GM19463 (cell line): ENCODE measurements around the gene DPY19L3.
A peak's percentile ranks its signal among the peaks of the same experiment; 100 is the strongest.
"Not testable (repeated sequence)": the region's sequence is repeated elsewhere in the genome, so short reads cannot be mapped to it uniquely, and the experiment has no call there.

ENCODE experiments used
- ATAC-seq: cut with Tn5 transposase; IDR thresholded peaks from one replicate; pipeline ENCODE4 v1.9.1; 2021; ENCODE audit warnings: mild to moderate bottlenecking, moderate library complexity; ENCODE audit not compliant: unreplicated experiment

Gene DPY19L3

GRCh38 chr19:32438751-32439150 is 33.2 kb downstream of the DPY19L3 start:
- no peak for ATAC-seq

GRCh38 chr19:32442650-32443049 is 37.1 kb downstream of the DPY19L3 start:
- ATAC-seq = no peak

GRCh38 chr19:32447534-32447933 is 42.0 kb downstream of the DPY19L3 start:
- ATAC-seq = not testable (repeated sequence)

- ATAC-seq = no peak
Measured at GRCh38 chr19:32448026-32448425, 42.5 kb downstream of the DPY19L3 start.

GRCh38 chr19:32450217-32450616 is 44.6 kb downstream of the DPY19L3 start:
- no peak for ATAC-seq

- no peak for ATAC-seq
Measured at GRCh38 chr19:32453736-32454135, 48.2 kb downstream of the DPY19L3 start.

GRCh38 chr19:32456406-32456805 is 50.8 kb downstream of the DPY19L3 start:
- no peak for ATAC-seq

- no peak for ATAC-seq
Measured at GRCh38 chr19:32457571-32458158, 52.1 kb downstream of the DPY19L3 start.

- ATAC-seq = peak; percentile 90
Measured at GRCh38 chr19:32458500-32459123, 53.0 kb downstream of the DPY19L3 start.

GRCh38 chr19:32459204-32459865 is 53.8 kb downstream of the DPY19L3 start:
- no peak for ATAC-seq

GRCh38 chr19:32460476-32460875 is 54.9 kb downstream of the DPY19L3 start:
- ATAC-seq = no peak

GRCh38 chr19:32464279-32464678 is 58.7 kb downstream of the DPY19L3 start:
- ATAC-seq = no peak

GRCh38 chr19:32465176-32465575 is 59.6 kb downstream of the DPY19L3 start:
- ATAC-seq = no peak

- ATAC-seq = no peak
Measured at GRCh38 chr19:32469795-32470194, 64.2 kb downstream of the DPY19L3 start.

- ATAC-seq = no peak
Measured at GRCh38 chr19:32471095-32471494, 65.5 kb downstream of the DPY19L3 start.

- no peak for ATAC-seq
Measured at GRCh38 chr19:32471811-32472210, 66.2 kb downstream of the DPY19L3 start.

GRCh38 chr19:32475141-32476031 is 69.8 kb downstream of the DPY19L3 start:
- no peak for ATAC-seq

- ATAC-seq = no peak
Measured at GRCh38 chr19:32476032-32476350, 70.4 kb downstream of the DPY19L3 start.

- no peak for ATAC-seq
Measured at GRCh38 chr19:32480321-32480720, 74.8 kb downstream of the DPY19L3 start.

- no peak for ATAC-seq
Measured at GRCh38 chr19:32483574-32483973, 78.0 kb downstream of the DPY19L3 start.

- ATAC-seq = no peak
Measured at GRCh38 chr19:32489971-32490370, 84.4 kb downstream of the DPY19L3 start.
